GM21423 (cell line): ENCODE results near the gene WWC2.

Experiments used
- ATAC-seq: cut with Tn5 transposase; IDR thresholded peaks from one replicate; pipeline ENCODE4 v1.9.1; 2021; ENCODE audit warnings: mild to moderate bottlenecking, moderate library complexity; ENCODE audit not compliant: unreplicated experiment

The WWC2 gene

DNA sequence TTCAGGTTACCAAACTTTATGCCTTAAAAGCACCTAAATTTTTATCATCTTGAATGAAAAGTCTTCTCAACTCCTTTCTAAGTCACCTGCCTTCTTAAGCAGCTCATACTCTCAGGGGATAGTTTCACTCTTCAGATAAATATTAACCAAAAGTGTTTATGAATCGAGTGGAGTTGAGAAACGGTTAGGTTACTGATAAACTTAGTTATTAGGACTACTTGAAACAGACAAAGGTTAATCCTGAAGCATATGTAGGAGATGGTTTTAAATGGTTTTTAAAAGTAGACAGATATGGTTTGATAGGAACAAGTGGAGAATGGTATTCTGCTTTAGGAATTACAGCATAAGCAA is 188.2 kb downstream of the WWC2 start:
- peak; percentile 83 for ATAC-seq

DNA sequence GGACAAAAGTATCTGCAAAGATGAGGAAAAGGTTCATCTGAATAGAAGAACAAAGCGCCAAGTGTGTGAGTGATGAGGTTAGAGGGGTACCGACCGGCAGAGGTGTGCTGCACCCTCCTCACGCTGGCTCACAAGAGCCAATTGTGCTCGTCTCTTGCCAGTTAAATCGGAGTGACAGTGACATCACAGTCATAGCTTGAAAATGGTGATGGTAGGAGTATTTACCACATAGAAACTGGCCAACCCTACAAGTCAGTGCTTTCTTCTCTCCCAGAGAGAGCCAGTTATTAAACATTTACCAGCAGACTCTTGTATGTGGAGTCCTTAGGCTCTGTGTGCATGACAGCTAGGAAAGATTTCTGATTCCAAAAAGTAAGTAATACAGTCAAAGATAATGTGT is 188.6 kb downstream of the WWC2 start:
- peak; percentile 81 for ATAC-seq

DNA sequence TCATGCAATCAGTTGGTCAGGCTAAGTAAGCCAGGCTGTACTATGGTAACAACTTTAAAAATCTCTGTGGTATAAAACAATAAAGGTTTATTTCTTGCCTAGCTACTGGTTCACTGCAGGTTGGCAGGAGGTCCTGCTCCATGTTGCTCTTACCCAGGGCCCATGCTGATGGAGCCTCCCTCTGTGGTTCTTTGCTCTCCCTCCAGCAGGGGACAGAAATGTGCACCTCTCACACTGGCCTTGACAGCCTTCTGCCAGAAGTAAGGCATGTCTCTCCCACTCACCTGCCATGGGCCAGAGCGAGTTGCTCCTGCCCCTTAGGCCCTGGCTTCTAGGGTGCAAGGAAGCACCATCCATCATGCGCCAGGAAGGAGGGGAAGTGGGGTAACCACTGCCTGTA is 189.9 kb downstream of the WWC2 start:
- ATAC-seq, result no peak

DNA sequence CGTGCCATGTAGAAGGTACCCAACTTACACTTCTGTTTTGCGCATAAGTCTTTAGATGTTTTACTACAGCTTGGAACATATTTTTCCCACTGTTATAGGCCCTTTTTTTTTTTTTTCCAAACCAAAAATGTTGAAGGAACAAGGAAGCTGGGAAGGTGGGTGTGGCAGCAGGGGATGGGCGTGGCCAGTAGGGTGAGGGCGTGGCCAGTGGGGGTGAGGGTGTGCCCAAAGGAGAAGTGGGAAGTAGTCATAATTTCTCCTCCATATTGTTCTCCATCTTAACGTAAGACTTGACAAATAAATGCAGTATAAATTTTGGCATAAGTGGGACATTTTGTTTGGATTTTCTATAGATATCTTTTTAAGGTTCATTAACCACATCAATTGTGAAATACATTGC is 190.6 kb downstream of the WWC2 start:
- no peak for ATAC-seq

DNA sequence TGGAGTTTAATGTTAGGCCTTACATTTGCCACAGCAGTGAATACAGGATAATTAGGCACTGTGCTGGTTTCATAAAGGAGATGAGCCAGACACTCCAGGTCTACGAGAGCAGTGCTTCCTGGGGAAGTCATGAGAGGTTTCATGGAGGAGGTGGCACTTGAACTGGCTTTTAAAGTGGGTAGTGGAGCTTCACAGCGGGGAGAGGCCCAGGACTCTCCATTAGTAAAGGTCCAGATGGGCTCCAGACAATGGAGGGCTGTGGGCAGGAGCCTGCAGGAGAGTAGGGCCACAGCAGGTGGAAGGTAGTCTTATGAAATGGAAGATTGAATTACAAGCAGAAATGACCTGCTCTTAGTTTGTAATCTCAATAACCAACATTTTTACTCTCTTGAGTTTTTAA is 192.0 kb downstream of the WWC2 start:
- ATAC-seq, result no peak

DNA sequence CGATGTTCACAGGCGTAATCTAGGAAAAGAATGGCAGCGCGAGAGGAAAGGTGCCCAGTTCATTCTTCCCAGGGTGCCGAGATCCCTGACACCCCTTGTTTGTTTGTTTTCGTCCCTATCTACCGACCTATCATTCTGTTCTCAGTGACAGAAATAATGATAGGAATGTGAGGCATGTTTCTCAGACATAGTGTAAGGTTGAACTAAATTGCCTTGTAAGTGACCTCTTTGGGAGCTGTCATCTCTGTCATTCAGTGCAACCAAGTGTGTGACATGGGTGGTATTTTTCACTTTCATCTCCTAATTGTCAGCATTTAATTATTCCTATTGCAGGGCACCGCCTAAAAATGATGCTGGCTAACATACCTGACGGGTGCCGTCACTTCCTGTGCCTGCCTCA is 196.7 kb downstream of the WWC2 start:
- ATAC-seq, result no peak

DNA sequence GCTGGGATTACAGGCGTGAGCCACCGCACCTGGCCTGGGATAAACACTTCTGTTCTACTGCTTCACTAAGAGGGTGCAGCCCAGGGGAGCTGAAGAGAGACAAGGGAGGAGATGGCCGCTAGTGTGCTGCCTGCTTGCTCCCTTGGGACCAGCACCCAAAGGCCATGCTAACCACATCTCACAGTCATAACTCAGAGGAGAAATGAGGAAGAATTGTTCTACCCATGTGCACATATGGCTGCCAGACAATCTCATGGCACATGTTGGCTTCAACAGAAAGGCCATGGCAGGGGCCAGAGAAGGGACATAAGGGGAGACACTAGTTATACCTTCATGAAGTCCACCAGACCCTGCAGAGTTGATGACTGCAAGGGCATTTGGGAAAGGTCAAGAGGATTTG is 198.6 kb downstream of the WWC2 start:
- peak; percentile 77 for ATAC-seq

DNA sequence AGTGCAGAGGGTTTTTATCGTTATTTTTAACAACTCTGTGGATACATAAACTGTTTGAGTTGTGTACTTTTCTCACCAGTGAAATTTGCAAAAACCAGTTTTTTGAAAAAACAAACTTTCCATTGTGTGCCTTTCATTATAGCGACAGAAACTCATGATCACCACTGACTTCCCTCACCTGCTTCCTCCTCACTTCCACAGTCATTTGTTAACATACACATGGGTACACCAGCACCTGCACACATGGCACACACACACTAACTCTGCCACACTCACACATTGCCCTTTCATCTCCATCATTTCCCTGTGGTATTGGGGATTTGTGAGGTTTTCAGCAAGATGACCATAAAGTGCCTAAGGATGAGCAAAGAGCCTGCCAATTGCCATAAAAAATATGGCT is 200.4 kb downstream of the WWC2 start:
- ATAC-seq, result no peak

DNA sequence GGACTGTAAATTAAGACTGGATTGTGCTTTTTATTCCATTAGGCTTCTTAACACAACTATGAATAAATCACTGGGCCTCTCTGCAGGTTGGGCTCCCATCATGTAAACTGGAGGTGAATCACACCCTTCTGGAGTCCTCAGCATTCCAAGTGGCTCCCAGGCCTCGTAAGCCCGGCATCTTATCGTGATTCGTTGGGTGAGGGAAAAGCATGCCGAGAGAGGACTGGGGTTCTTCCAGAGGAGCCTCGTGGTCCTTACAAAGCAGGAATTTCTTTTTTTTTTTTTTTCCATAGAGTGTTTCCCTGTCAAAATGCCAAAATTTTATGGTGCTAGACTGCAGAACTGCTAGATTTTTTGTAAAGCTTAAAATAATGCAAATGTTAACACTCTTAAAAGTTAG is 201.0 kb downstream of the WWC2 start:
- ATAC-seq, result no peak

DNA sequence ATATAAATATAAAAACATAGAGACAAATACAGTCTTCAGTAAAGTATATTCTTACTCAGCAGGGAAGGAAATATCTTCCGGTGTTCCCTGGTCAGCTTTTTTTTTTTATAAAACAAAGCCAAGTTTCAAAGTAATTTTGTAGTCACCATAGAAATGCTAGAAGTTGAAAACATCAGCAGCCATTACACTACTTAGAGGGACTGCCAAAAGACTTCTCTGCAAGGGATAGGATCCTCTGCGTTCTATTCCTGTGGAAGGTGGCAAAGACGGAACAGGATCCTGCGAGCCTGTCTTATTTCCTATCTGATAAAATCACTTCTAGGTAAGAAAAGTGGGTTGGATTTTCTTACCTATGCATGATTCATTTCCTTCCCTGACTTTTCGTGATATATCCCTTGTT is 201.6 kb downstream of the WWC2 start:
- ATAC-seq, result no peak

DNA sequence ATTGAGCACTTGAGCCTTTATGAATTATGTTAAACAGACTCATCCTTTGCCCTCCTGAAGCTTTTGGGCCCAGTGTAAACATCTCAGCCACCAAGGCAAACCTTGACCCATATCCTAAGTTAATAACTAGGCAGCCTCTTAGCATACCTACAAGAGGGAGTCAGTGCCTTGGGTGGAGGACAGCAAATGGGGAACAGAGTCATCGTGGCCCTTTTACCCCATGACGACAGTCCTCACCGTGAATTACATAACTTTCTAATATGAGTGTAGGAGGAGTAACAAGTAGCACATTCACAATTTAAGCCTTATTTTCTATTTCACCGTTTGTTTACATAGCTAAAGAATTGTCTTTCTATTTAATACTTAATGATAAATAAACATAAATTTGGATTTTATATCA is 204.2 kb downstream of the WWC2 start:
- no peak for ATAC-seq

DNA sequence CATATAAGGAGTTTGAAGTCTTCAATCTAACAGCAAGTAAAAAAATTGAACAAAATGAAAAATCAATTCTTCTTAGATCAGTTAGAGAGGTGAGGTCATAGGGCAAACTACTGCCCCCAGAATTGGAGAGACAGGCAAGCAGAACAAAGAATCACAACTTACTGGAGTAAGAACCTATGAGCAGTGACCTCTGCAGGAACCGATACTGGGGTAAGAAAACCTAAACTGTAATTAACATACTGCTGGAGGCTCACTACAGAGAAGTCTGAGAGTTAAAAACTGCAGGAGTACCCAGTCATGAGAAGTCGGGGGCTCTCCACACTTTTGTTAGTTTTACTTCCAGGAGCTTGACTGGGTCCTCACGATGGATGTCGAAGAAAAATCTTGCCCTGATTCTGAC is 205.0 kb downstream of the WWC2 start:
- peak; percentile 50 for ATAC-seq

DNA sequence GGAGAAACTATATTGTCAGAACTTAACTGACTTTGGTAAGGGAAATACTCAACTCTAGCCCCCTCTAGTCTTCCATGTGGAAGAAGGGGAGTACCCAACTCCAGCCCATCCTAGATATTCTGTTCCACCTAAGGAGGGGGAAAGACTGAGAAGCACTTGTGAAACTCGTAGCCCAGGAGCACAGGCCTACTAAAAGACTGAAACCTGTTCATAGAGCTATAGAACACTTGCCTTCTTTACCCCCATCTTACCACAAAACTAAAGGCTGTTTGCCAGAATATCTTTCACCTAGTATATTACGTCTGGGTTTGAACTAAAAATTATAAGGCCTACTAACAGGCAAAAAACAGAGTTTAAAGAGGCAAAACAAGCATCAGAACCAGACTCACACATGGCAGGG is 205.5 kb downstream of the WWC2 start:
- ATAC-seq, result no peak

DNA sequence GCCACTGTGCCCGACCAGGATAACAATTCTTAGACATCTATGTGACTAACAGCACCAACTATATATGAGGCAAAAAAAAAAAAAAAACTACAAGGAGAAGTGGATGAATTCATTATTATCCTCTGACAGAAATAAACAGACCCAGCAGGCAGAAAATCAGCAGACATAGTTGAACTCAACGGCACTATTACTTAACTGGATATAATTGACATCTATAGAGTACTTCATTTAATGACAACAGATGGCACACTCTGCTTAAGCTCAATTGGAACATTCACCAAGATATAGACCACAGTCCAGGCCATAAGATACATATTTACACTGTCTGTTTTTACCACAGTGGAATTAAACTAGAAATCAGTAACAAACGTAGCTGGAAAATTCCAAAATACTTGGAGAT is 207.8 kb downstream of the WWC2 start:
- ATAC-seq, result no peak

DNA sequence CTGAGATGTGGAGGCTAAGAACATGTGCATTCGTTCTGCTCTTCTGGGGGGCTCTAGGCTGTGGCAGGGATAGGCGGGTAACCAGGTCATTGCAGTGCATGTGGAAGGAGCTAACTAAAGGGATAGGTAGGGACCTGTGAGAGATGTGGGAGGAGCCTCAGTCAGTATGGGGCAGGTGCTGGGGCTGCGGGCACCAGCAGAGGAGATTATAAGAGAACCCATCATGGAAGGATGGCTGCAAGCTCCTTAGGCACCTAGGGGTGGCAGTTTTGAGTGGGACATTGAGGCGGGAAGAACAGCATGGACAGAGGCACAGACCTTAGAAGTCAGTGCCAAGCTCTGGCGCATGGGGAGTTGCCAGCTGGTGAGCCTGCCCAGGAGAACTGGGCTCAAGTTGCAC is 213.8 kb downstream of the WWC2 start:
- ATAC-seq, result no peak

DNA sequence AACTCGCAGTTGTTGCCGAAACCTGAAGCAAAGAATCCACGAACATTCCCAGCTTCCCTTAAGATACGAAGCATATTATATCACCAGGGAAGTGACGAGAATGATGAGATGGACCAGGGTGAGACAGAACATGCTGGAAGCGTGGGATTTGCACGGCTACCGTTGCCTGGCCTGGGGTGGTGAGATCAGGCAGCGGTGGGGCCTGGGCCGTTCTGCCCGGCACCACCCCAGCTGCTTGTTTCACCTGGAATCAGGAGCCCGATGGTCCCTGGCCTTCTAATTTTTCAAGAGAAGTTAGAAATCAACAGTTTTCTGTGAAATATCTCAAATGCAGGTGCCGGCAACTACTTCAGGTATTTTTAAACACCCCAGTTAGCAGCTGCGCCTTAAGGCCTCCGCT is 215.3 kb downstream of the WWC2 start:
- no peak for ATAC-seq

DNA sequence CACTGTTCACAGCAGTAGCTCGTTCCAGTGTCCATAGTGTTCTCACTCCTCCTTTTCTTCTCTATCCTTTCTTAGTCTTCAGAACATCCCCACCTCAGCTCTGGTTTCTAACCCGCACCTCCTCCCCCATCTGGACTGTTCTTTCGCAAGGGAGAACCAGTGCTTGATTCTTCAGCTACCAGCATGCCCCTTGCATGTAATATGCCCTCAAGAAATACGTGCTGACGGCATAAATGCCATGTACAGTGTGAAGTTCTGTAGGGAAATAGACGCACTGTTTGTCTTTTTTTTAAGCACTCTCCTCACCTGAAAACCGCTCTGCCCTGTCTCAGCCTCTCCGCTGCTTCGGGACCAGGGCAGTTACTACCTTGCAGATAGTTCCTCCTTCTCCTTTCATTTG is 215.7 kb downstream of the WWC2 start:
- ATAC-seq, result no peak

DNA sequence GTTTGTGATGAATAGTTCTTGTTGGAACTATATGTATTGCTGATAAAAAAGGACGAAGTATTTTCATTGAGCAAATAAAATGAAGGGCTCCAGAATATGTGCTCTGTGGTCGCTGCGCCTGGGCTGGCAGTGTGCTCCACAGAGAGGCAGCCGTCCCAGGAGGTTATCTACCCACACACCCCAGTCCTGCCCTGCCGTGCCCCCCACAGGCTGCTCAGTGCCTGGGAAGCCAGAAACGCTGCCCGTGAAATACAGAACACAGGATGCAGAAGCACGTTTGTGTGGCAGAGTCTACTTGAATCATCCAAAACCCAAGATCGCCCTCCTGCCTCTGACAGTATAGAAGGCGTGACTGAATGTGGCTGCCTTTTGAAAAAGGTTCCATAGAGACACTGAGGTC is 219.6 kb downstream of the WWC2 start:
- no peak for ATAC-seq

DNA sequence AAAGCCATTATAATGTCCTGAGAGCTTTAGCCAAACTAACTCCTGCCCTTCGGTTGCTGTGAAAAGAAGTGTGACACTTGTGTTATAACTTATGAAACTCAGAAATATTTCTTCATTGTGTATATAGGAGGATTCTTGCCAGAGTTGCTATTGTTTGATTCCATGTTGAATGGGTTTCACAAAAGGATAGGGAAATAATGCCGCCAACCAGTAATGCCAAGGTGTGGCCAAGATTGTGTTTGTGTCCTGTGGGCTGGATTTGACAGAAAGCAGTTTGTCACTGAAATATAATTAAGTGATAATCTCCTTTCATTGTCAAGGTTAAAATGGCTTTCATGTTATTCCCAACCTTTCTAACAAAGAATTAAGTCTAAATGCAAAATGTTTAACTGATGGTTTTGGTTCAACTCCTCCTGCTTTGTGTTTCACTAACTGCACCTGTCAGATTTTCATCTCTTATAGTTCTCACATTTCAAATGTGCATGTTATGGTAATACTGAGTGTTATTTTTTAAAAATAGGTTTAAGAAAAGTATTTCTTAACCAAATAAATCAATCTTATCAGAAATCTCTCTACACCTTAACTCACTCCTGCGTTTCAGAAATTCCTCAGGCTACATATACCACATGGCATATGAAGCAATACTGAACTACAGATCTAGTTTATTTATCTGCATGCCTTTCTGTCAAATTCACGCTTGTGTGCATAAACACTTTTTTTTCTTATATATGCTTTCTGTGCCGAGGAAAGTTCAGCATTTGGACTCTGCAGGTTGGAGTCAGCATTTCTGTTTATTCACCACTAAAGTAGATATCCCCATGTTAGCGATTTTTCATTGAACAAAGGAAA is 221.4 kb downstream of the WWC2 start, which contains the start of gene CLDN22:
CLDN22 (minus strand) TSS at position 66 of the 849 bp plus-strand sequence; CDS start at position 8, 58 bp downstream.
- no peak for ATAC-seq

DNA sequence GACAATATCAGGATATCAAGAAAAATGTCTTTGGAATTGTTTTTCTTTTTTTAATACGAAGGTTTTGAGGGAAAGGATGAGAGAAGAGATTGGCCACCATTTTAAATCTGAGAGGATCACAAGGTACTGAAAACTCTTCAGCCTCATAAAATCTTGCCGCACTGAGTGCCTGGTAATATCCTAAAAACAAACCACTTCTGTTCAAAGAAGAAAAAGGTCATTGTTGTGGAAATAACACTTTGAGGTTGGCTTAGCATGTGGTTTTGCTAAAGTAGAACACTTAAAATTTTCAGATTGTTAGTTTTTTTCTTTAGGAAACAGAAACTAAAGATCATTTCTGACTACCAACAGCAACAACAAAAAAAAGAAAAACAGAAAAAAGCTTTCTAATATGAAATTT is 222.0 kb downstream of the WWC2 start:
- peak; percentile 74 for ATAC-seq

DNA sequence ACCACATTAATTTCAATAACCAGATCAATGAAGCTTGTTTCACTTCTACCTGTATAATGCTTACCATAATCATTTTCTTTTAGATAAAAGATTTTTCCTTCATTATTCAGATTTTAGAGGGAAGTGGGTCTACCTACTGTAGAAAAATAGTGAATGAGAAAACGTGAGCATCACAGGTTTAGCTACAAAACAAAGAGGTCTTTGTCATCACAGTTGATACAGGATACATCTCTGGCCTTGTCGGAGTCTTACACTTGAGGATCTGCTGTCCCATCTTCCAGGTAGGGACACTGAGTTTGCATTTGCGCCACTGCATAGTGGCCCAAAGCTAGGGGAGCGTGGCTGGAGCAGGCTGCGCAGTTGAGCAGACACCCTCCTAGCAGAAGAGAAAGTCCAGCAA is 222.5 kb downstream of the WWC2 start:
- no peak for ATAC-seq

DNA sequence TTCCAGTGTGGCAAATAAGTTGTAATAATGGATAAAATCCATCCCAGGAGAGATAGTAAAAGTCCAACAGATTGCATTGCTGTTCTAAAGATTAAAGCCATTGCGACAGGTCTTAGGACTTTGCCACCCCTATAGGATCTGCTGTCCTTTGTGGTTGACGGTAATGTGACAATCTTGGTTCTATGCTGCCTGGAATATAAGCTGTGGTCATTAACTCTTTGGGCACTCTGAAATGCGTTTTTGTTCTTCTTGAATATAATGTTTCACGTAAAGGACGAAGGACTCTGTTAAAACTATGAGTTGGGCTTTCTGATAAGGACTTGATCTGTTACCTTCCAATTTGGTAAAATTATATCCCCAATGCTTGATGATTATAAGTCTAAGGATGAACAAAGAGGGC is 223.3 kb downstream of the WWC2 start, which contains the start of gene CLDN24:
CLDN24 (minus strand) TSS at position 101 of the 400 bp plus-strand sequence; CDS start at position 101, 0 bp downstream.
- no peak for ATAC-seq

DNA sequence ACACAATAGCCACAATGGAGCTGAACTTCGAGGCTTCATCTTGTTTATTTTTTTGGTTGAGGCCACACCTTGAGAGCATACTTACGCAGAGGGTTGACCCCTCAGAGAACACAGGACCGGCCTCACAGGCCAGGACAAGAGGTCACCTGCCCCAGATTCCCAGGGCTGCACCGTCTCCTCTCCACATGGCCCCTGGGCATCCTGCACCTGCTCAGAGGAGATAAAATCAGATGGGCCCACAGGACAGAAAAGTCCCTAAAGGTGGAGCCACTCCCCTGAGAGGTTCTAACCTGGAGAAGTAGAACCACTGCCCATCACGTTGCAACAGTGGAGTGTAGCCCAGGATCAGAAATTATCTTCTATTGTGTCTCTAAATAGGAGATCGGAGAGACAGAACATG is 224.2 kb downstream of the WWC2 start:
- ATAC-seq, result no peak
